Activated CD8-positive, alpha-beta memory T cell treated with anti-CD3 and anti-CD28 coated beads for 4 hours (primary cell): ENCODE results near the gene PYGB.

Experiments
- DNase-seq, 2 donors: peaks; one replicate each; pipeline ENCODE4 v3.0.0-alpha.2; 2020; ENCODE audit warnings: low read depth in 2 of 2

The PYGB gene

DNA sequence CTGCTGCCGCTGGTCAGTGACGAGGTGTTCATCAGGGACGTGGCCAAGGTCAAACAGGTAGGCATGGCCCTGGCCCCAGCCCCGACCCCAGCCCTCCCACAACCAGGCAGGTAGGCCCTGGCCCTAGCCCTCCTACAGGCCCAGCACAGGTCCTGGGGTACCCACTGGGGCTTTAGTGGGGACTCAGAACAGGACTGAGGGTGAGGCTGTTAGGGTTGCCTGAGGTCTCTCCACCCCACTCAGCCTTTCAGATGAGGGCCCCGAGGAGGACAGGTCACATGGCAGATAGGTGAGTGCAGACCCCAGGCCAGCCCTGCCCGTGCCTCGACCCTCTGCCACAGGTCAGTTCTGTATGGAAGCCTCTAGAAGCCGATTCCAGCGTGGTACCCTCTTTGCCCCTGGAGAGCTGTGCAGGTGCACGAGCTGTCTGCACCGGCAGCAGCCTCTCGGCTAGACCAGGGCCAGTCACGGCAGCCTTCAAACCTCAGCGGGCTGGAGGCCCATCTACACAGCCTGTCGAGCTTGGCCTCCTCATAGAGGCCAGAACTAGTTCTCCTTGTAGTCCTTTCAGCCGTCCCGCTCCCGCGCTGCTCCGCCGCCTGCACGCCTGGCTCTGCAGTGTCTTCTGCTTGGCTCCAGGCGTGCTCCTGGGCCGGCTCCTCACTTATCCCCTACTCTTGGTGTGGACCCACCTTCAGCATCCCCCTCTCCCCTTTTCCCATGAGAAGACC lies 35.5 kb downstream of the PYGB start:
- no peak for DNase-seq

DNA sequence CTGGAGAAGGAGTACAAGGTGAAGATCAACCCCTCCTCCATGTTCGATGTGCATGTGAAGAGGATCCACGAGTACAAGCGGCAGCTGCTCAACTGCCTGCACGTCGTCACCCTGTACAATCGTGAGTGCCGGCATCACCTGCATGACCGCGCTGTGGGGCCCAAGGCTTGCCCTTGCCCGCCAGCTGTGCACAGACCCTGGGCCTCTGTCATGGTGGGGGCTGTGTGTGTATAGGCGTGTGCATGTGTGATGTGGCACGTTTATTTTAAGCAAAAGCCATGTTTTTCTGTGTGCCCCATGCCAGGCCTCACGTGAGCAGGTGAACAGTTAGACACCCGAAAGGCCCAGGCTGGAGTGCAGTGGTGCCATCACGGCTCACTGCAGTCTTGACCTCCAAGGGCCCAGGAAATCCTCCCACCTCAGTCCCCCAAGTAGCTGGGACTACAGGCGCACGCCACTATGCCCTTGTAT lies 36.3 kb downstream of the PYGB start:
- DNase-seq = no peak

DNA sequence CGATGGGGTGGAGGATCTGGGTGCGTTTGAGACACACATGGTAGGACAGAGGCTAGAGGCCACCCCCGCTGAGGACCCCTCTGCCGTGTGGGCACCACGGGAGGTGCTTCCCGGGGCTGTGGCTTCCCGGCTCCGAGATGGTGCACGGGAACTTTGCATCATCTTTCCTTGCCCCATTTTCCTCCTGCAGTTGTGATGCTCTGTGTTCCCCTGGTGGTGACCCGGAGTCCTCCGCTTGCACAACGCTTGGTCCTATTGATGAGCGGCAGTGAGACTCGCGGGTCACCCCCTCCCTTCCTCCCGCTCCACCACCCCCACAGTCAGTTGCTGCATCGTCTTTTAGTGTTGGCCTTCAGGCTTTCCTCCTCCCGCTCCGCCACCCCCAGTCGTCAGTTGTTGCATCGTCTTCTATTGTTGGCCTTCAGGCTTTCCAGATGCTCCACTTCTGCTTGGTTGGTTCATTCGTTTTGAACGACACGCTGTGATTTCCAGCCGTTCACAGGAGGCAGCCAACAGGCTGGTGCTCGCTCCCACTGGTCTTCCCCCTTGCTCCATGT lies 37.3 kb downstream of the PYGB start:
- DNase-seq = no peak

DNA sequence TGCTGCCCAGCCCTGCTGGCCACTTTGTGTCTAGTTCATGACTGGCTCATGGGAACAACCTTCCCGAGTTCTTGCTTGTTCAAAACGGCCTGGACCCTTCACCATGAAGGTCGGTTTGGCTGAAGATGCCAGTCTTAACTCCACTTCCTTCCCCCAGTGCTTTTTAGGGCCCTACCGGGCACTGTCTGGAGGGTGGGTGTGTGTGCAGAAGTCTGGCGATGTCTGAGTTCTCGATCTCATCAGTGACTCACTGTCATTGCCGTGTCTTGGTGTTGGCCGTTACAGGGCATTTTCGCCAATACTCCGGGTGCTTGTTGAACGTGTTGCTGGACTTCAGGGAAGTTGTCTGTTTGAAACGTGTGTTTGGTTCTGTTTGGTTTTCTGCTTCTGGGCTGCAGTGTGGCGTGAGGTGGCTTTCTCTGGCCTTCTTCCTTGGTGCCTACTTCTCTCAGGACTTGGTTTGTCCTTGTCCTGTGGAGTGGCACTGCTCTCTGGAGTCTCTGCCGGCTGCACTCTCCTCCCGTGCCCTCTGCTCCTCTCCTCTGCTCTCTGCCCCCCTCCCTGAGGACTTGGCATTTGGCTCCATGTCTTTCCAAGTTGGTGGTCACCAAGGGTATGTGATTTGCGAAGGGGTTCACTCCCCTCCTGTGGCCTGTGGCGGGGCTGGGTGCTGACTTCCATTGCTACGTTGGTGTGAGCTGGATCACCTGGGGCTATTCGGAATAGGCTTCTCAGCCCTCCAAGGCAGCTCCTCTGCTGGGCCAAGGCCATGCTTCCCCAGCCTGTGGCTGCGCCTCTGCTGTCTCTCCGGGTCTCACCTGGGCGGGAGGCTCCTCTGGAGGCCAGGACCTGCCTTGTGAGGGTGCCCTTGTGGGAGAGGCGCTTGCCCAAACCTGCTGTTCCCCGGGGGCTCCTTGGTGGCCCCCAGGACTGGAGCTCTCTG lies 38.2 kb downstream of the PYGB start:
- no peak for DNase-seq

DNA sequence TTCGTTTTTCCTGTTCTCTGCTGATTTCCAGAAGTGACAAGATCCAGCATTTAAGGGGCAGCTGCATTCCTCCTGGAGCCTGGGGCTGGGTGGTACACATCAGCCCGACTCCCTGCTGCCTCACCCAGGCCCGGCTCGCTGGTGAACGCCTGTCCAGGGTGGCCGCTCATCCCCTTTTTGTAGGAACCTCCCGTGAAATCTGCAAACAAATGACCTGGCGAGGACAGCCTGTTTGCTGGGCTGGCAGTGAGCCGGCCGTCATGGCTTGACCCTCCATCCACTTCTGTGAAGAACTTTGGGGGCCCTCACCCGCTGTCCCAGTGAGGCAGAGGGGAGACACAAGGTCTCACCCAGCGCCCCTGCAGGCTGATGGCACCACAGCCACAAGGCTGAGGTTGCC lies 39.0 kb downstream of the PYGB start:
- no peak for DNase-seq

DNA sequence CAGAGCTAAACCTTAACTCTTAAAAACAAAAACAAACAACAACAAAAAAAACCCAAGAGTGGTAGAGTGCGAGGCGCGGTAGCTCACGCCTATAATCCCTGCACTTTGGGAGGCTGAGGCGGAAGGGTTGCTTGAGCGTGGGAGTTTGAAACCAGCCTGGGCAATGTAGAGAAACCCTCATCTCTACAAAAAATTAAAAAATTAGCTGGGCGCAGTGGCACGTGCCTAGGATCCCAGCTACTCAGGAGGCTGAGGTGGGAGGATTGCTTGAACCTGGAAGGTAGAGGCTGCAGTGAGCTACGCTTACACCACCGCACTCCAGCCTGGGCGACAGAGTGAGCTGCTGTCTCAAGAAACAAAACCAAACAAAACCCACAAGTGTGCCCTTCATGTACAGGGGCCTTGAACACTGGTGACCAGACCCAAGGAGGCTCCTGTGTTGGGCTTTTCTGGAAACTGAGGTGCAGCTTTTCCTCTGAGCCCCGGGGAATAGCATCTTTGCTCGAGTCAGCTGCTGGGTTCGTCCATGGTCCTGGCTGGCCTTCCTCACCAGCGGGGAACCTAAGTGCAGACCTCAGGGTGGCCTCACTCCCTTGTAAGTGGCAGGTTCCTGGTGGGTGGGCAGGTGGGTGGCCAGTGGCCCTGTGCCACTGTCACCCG lies 39.9 kb downstream of the PYGB start:
- no peak for DNase-seq

DNA sequence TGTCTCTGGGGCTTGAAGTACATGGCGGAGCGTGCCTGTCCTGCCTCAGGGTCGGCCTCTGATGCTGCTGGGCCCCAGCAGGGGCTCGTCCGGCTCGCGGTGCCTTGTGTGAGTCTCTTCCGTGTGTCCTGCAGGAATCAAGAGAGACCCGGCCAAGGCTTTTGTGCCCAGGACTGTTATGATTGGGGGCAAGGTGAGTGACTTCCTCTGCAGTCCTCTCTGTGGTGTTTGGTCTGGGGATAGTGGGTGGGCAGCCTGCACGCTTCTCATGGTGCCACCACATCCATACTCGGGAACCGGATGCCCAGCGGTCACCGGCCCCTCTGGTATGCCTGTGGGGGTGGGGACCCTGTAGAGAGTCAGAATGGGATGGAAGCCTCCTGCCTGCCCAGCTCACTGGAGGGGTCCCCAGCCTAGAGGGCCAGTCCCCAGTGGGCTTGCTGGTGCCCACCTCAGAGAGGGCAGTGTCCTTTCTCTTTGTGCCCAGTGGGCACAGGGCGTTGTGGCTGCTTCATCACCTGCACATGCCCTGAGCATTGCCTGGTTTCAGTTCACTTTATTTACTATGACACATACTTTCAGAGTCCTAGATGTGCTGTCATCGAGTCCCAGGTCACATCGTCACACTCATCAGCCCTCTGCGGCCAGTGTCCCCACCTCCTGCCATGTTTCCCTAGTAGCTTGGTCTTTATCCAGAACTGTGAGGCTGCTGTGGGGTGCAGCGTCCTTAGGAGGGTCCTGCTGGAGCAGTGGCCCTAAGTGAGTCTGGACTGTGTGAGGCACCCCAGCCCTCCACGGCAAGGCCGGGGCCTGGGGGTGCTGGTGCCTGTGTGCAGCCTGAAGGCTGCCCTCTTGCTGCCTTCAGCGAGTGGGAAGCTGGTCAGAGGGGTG lies 40.7 kb downstream of the PYGB start:
- DNase-seq = no peak

DNA sequence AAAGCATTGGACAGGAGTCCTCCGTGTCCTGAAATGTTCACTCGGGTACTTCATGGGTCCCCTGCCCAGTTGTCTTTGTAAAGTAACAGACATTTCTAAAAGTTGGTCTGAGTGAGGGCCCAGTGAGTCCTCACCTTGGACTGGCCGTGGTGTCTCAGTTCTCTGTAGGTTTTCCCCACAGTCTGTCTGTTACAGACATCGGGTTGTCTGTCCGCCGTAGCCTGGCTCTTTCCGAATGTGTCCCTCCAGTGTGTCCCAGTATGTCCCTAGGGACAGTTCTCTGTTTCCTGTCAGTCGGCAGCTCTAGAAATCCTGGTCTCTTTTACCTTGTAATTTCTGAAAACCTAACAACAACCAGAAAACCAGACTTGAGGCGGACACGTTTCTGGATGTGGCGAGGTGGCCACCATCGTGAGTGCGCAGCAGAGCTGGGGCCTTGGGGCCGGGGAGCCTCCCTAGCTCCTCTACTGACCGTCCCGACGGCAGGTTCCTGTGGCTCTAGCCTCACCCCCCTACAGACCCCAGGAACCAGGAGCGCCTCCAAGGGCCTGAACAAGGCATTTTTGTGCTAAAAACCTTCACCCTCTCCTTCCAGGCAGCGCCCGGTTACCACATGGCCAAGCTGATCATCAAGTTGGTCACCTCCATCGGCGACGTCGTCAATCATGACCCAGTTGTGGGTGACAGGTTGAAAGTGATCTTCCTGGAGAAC lies 42.2 kb downstream of the PYGB start:
- no peak for DNase-seq

DNA sequence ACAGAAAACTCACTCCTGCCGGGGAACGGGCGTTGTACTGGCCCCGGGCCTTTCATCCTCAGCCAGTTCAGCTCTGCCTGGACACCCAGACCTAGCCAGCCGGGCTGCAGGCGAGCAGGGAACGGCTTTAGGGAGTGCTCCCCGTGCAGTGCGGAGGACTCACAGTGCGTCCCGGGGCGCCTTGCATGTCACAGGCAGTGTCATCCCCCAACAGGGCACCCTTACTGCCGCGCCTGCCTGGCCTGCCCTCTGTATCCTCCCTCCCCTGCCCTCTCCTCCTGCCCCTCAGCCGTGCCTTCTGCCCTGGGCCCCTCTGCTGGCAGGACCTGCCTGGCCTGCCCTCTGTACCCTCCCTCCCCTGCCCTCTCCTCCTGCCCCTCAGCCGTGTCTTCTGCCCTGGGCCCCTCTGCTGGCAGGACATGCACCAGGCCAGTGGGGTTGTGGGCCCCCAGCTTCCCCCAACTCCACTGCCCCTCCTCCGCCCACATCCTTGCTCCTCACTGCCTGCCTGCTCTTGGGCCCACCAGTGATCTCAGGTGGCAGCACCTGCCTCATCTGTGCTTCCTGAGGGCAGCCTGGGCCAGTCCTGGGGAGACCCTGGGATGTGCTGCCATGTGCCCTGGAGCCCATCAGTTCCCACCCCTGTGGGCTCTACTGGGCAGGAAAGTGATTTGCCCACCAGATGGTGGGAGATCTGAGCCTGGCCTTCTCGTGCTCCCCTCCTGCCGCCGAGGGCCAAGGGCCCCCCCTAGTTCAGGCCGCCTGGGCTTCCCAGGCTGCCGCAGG lies 43.0 kb downstream of the PYGB start:
- no peak for DNase-seq

DNA sequence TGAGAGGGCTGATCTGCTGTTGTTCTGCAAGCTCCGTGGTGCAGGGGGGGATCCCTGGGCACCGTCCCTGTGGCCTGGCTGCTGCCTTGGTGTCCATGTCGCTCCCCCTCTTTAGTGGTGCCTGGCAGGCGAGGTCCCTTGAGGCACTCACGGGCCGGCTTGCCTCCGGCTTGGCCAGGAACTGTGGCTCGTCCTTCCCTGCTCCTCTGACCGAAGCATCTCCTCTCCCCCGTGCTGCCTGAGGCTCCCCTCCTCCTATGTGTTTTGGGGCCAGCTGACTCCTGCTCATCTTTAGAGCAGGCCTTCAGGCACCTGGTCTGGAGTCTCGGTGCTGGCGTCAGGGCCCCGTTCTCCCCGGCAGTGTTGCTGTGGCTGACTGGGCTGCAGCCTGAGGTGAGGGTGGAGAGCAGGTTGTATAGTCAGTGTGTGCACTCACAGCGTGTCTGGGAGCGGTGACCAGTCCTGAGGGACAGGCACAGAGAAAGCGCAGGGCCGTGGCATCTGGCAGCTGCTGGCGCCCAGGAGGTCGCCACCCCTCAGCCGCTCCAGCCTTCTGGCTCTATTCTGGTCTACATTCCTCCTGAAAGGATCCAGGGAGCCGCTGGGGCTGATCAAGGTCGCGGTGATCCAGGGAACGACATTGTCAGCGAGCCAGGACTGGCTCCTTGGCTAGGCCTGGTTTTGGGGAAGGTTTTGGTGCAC lies 43.7 kb downstream of the PYGB start:
- no peak for DNase-seq

DNA sequence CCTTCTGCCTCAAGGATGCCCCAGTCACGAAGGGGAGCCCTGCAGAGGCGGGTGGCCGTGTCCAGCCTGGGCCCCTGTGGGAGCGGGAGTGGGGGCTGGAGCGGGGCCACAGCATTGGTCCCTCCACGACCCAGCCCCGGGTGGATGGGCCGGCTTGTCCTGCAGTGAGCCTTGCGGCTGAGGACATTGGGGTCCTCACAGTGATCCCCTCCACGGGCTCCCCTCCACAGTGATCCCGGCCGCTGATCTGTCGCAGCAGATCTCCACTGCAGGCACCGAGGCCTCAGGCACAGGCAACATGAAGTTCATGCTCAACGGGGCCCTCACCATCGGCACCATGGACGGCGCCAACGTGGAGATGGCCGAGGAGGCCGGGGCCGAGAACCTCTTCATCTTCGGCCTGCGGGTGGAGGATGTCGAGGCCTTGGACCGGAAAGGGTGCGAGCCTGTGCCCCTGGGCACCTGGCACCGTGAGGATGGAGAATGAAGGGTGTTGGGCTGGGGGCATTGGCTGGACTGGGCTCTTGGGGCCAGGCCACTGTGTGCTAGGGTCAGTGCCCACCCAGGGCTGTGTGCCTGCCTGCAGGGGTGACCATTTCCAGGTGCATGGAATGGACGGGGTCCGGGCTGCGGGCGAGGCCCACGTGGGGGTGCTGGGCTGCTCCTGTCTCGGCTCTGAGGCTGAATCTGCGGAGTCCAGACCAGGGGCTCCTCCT lies 44.4 kb downstream of the PYGB start:
- no peak for DNase-seq

DNA sequence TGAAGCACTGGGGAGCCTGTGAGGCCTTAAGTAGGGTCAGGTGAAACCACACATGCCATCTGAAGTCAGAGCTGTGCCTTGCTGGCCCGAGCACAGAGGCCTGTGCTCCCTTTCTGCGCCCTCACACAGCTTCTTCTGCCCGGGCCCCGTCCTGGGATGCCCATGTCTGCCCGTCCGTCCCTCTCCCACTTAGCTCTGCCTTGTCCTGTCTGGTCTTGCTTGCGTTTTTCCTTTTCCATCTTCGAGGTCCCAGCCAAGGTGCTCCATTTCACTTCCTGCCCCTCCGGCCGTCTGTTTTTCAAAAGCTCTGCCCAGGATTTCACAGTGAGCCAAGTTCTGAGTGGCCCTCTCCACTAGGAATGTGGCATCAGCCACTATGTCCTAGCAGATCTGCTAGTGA lies 45.6 kb downstream of the PYGB start:
- no peak for DNase-seq

DNA sequence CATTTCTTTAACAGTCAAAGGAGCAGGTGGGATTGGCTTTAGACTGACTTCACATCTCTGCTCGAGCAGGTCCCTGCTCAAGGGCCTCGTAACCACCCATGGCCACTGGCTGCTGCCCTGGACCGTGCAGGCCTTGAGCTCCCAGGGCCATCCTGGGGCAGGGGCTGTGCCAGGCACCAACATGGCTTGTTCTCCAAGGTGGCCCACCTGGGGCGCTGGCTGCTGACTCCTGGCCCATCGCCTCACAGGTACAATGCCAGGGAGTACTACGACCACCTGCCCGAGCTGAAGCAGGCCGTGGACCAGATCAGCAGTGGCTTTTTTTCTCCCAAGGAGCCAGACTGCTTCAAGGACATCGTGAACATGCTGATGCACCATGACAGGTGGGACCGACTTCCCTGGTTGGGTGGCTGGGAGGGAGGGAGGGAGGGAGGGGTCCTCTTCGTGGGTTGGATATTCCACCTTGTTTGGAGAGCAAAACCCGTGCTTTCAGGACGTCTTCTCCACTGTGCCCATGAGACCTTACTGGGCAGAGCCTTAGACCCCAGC lies 46.1 kb downstream of the PYGB start:
- DNase-seq = no peak

DNA sequence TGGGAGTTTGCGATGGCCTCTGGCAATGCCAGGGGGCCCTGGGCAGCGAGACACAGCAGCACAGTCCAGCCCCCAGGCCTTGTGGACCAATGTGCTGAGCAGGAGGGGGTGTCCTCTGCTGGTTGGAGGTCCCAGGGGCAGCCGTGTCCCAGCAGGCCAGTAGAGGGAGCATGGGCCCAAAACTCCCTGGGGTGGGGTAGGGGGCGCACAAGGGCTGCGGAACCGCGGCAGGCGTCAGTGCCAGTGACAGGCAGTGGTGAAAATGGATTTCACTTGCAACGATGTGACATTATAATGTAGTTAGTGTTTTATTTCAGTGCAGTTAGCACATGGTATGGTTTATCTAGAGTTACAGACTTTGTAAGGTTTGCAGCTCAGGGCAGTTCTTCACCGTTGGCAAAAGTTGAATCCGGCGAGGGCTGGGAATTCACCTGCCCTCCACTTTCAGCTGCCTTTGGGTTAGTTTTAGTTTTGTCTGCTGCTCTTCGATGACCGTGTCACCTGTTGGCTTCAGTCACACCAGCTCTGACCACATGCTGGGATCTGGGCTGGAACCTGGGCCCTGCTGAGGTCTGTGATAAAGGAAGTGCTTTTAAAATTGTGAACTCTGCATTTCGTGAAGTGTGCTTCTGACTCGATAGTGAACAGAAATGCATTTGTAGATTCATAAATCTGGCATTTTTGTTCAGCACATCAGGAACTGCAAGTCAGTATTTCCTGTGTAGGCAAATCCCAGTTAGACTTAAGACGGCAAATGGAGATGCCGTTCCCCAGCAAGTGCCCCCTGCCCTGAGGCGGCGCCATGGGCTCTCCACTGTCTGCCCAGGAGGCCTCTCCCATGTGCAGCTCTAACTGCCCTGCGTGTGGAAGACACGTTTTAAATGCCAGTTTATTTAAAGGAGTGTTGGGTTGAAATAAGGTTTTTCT lies 46.8 kb downstream of the PYGB start:
- peak in 1 of 2 donors; percentile 13 for DNase-seq

DNA sequence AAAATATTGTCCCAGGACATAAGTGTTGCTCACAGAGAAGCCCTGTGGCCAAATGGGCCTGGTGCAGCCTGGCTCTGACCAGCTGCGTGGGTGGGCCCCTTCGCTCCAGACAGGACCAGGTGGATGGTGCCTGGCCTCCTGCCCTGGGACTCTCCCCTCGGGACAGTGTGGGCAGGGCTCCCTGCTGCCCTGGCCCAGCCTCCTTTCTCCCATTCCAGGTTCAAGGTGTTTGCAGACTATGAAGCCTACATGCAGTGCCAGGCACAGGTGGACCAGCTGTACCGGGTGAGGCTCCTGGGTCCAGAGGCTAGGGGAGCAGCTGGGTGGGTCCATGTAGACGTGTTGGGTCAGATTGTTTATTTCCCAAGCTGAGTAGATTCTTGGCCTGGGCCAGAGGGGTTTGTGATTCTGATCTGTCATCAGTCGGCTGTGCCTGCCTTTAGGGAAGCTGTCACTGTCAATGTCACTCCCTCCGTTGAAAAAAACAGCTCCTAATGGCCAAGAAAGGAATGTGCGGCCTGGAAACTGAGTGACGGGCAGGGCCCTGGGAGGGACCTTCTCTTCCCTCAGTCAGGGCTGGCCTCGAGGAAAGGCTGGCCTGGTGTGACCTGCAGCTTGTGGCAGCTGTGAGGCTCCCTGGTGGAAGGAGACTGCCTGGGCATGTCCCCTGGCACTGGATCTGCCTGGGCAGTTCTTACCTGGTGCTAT lies 47.7 kb downstream of the PYGB start:
- no peak for DNase-seq
